Upper lobe of left lung (tissue), 4 donors: Measurements from ENCODE around the gene LARGE1.

Experiments used
- POLR2A ChIP-seq, 4 donors: fragments of 450-650 bp; IDR thresholded peaks; one replicate each; pipeline ENCODE4 v1.5.1; 2016 to 2017; ENCODE audit warnings: antibody characterized with exemption in 4 of 4, mild to moderate bottlenecking in 2 of 4
- POLR2AphosphoS5 ChIP-seq, 2 donors: sonication (generic); formaldehyde crosslinking; IDR thresholded peaks; one replicate each; pipeline ENCODE4 v1.5.1; 2017; ENCODE audit warnings: antibody characterized with exemption in 2 of 2
- TF ChIP-seq, protein P1 (sequence below), 6 experiments: fragments of 450-650 bp in 4 of 6; fragments of 200-600 bp in 2 of 6; sonication (generic) in 2 of 6; IDR thresholded peaks; one replicate each; pipeline ENCODE4 v1.5.1; 2016 to 2019; ENCODE audit warnings: antibody characterized with exemption in 6 of 6

DNA sequence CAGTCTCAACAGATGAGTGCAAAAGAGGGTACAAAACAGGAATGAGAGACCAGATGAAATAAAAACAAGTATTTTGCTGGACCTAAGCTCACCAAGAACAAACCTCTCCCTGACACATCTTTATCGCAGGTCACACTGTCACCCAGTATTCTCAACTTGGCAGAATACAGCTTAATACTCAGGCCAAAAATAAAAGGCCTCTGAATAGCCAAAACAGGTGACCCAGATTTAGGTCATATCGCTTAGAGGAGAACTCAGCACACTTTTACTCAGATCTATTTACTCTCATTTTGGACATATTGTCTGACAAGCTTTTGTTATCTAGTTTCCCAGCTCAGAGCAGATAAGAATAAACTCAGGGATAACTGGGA is 645.2 kb downstream of the LARGE1 start:
- TF ChIP-seq, protein P1, sequence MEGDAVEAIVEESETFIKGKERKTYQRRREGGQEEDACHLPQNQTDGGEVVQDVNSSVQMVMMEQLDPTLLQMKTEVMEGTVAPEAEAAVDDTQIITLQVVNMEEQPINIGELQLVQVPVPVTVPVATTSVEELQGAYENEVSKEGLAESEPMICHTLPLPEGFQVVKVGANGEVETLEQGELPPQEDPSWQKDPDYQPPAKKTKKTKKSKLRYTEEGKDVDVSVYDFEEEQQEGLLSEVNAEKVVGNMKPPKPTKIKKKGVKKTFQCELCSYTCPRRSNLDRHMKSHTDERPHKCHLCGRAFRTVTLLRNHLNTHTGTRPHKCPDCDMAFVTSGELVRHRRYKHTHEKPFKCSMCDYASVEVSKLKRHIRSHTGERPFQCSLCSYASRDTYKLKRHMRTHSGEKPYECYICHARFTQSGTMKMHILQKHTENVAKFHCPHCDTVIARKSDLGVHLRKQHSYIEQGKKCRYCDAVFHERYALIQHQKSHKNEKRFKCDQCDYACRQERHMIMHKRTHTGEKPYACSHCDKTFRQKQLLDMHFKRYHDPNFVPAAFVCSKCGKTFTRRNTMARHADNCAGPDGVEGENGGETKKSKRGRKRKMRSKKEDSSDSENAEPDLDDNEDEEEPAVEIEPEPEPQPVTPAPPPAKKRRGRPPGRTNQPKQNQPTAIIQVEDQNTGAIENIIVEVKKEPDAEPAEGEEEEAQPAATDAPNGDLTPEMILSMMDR (IDR thresholded peaks at IDR 0.05), result no peak
- TF ChIP-seq POLR2AphosphoS5 (IDR thresholded peaks at IDR 0.05) (no peak), POLR2A (IDR thresholded peaks at IDR 0.05) (no peak)
